Endometrial microvascular endothelial cells (primary cell): ENCODE results near the gene DYNAP. TPM values are rescaled to one million over a fixed set of nuclear protein-coding genes. Genes with fewer than 3 reads are reported as not detected.

Source experiments
- in situ Hi-C: cut with HindIII; loops from 2 replicates; pipeline ENCODE4 v1.10.0; 2017; ENCODE audit warnings: low sequenced_read_pairs, low pct_unique_long_range_greater_than_20kb; ENCODE audit errors: inconsistent ontology term
- total RNA-seq: library from RNA; depleted of rRNA; stranded (reverse); fragments of >200 nt; gene quantifications from one replicate; pipeline ENCODE4 v1.2.3, GENCODE V29; 2015; ENCODE audit errors: inconsistent ontology term

Gene DYNAP, protein sequence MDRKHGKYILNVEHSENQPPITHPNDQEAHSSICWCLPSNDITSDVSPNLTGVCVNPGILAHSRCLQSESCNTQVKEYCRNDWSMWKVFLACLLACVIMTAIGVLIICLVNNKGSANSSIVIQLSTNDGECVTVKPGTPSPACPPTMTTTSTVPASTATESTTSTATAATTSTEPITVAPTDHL
- not detected for total RNA-seq

DNA sequence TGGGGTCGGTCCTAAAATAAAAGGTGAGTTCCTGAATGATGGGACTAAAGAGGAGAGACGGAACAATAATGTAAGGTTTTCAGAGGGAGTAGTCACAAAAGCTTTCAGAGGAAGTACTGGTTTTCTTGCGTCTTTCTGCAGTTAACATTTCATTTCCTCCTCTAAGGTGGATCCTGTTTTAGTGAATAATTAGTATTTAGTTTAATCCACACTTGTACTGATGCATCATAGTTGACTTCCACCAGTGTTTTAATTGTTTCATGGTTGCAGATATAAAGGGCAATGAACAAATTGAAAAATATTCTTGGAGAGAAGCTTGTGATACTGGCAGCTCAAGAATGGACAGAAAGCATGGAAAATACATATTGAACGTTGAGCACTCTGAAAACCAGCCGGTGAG lies at the start of gene DYNAP:
TSS of gene DYNAP (plus strand) at position 301 of the 400 bp plus-strand sequence. CDS start at position 339, 38 bp downstream.
- in situ Hi-C loops: no loop called here

GRCh38 chr18:54551590-54551989 lies 39.5 kb upstream of the DYNAP start:
- in situ Hi-C loops: no loop called here

DNA sequence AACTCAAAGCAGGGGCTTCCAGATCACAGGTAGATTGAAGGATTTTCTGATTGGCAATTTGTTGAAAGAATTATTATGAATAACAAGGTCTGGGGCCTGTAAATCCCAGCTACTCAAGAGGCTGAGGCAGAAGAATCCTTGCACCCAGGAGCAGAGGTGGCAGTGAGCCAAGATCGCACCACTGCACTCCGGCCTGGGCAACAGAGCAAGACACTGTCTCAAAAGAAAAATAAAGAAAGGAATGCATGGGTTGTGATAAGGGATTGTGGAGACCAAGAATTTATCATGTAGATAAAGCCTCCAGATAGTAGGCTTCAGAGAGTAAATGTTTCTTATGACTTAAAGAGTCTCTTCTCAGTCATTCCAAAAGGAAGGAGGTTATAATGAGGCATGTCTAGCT lies 35.8 kb upstream of the DYNAP start:
- in situ Hi-C loops: no loop called here

DNA sequence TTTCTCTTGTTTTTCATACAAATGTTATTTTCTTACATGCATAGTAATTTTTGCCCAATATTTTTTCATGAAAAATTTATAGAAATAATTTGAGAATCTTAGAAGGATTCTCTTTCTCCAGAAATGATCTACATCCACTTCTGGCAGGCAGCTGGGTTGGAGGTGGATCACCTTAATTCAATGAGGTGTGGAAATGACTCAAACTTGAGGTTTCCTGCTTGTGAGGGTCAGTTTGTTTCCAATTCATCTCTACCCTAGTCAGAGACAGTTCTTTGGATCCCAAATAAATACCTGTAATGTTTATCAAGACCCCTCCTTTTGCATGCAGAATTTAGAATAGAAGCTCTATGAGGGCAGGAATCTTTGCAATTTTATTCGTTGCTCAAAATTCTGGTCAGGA lies 35.0 kb upstream of the DYNAP start:
- in situ Hi-C loops: no loop called here

DNA sequence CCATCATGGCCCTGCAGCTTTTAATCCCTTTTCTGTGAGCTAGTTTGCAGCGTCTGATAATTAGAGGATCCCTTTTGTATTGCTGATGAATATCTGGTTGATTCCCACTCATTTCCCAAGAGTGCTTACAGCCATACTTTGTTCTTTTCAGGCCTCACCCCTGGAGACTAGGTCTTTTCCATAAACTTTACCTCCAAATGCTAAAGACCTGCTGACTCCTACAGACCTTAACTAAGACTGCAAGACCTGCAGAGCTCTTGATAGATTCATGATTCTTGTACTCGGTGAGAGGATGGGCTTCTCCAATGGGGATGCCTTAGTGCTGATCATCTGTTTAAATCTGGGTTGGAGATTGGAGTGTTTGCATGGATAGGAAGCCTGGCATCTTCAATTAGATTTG lies 33.1 kb upstream of the DYNAP start:
- in situ Hi-C loops: no loop called here

GRCh38 chr18:54558609-54559585 lies 32.1 kb upstream of the DYNAP start:
- in situ Hi-C loops: no loop called here

- in situ Hi-C loops: no loop called here
Measured at GRCh38 chr18:54561706-54562267, 29.3 kb upstream of the DYNAP start.

GRCh38 chr18:54580202-54580729 lies 10.8 kb upstream of the DYNAP start:
- in situ Hi-C loops: no loop called here

- in situ Hi-C loops: no loop called here
Measured at GRCh38 chr18:54584065-54584464, 7.0 kb upstream of the DYNAP start.

DNA sequence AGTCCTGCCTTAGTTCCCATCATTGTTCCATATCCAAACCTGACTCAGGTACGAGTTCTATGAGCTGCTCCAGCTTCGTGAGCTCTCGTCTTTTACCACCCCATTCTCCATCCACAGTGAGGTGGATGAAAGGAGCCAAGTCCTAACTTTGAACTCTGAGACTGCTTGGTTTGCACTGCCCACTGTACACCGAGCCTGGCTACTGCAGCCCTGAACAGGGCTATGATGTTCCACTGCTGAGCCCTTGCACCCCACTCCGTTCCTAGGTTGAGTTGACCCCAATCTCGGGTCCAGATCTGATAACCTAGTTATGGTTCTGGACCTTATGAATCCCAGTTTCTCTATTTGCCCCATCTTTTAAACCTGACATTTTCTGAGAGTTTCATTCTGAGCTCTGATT lies 5.3 kb upstream of the DYNAP start:
- in situ Hi-C loops: no loop called here

DNA sequence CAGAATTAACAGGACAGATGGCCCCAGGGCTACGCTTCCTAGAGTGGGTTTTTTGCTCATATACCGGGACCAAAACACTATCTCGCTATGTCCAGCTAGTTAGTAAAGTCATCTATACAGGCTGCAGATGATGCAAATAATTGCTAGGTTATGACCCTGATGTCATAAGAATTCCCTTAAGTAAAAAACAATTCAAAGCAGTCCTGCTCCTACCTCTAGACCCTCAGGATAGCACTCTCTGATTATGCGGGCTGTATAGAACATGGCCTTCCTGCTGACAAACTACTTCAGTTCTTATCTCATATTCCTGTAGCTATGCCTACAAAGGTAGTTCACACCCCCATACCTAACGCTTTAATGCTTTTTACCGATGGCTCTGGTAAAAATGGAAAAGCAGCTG lies 13.2 kb downstream of the DYNAP start:
- in situ Hi-C loops: no loop called here

DNA sequence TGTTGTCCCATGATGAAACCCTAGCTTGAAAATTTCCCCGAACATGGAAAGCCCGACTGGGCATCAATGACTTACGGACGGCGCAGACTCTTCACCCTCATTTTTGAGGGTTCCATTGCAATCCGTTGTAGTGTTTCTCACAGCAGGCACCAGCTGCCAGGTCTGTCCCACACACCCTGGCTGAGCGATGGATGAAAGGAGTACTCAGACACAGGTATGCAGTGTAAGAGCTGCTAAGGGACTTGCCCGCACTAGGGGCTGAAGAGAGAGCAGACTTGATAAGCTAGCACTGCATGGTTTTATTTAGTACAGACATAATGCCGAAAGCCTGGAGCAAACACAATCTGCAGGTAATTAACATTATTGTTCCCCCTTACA lies 15.8 kb downstream of the DYNAP start:
- in situ Hi-C loops: no loop called here

DNA sequence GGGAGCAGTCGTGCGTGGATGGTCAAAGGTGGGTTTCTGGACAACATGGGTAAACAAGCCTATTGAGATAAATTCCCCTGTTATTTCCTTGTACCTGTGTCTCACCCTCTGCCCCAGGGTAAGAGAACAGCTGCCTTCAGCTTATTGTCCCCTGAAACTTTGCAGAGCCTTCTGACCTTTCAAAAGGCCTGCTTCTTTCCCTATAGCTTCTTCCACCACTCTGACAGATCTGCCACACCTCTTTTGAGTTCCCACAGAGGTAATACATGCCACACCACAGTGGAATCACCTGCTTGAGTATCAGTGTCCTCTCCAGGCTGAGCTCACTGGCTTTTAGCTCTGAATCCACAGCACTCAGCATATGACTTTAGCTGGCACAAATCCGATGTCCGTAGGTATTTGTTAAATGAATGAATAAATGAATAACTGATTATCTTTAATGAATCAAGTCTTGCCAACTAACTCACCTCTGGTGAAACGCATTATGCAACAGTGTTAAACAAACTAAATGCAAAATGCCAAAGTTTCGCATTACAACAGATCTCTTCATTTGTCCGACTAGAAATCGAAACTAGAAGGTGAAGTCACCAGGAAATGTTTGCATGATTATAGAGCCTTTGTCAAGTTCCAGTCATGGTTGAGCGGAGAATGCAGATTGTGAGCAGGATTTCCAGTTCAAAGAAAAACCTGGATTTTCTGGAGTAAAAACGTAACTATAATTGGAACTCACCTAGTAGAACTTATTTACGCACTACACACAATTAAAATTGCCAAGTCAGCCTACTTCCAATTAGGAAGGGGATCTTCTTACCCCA lies 16.4 kb downstream of the DYNAP start:
- in situ Hi-C loops: no loop called here

DNA sequence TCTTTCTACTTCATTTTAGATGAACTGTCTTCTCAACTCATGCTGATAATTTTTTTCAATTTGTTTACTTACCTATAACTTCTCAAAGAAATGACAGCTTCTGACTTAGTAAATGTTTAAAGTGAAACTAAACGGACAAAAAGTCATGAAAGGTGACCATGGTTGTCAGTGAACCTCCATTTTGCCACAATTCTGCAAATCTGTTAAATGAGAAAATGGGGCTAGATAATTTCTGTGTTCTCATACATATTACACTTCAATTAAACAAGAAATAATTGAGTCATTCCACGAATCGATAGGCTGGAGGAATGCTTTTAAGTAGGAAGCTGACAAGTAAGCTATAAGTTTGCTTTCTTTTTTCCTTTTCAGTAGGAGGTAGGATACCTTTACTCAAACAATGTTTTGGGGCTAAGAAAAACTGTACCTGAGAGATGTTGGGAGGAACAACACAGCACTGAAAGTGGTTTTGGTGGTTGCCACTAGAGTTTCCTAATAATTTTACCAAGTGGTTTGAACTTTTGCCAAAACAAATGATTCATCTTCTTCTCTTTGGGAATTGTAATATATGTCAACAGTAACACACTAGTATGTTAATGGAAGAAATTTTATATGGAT lies 17.1 kb downstream of the DYNAP start:
- in situ Hi-C loops: no loop called here

- in situ Hi-C loops: no loop called here
Measured at GRCh38 chr18:54611816-54612215, 20.8 kb downstream of the DYNAP start.

DNA sequence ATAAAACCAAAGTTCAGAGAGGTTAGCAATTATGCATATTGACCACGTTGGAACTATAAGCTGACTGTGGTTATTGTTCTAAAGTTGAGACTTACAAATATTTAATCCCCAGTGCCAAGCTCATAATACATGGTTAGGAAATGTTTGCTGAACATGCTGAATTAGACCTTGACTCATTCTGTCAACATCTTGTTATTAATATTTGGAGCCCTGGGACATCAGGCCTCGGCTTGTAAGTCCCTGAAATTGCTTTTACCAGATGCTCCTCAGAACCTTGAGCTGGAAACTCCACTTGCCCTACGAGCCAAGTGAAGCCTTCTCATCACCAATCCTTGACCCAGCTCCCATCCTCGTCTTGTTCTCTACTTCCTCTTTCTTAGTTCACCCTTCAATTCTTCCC lies 21.2 kb downstream of the DYNAP start:
- in situ Hi-C loops: no loop called here

DNA sequence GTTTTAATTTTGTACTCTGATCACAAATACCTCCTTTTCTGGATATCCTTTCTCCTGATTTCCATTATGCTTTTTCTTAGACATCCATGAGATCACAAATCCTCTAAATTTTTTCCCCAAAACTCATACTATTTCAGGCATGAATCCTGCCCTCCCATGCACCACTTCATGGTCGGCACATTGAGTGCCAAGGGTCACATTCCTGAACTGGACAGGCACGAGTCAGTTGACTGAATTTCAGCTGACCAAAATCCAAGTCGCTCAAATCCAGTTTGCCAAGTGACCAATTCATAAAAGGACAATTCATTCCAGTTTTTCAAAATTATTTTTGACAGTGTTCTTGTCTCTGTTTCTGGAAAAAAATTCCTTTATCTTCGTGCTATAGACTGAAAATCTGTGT lies 22.1 kb downstream of the DYNAP start:
- in situ Hi-C loops: no loop called here

- in situ Hi-C loops: no loop called here
Measured at GRCh38 chr18:54616220-54616848, 25.3 kb downstream of the DYNAP start.
